22Rv1 (cell line): ENCODE results near the gene LRRC61.
A peak's percentile ranks its signal among the peaks of the same experiment; 100 is the strongest.

Experiments
- H3K27ac ChIP-seq: fragments of 450-650 bp; 2 replicates; pipeline ENCODE4 v1.5.1; 2017
- CTCF ChIP-seq: fragments of 450-650 bp; IDR thresholded peaks from 2 replicates; pipeline ENCODE4 v1.5.1; 2017; ENCODE audit warnings: mild to moderate bottlenecking
- ZFX ChIP-seq: fragments of 450-650 bp; IDR thresholded peaks from 2 replicates; pipeline ENCODE4 v1.6.1; 2017; ENCODE audit warnings: antibody characterized with exemption, borderline replicate concordance

The LRRC61 gene

GRCh38 chr7:150363872-150364271 is 40.7 kb downstream of the LRRC61 start:
- no peak overlapping the region for H3K27ac ChIP-seq
- no peak for TF ChIP-seq ZFX
- TF ChIP-seq CTCF: no peak

- no peak overlapping the region for H3K27ac ChIP-seq
- TF ChIP-seq ZFX (no peak), CTCF (no peak)
Observed at GRCh38 chr7:150365194-150365593, 42.0 kb downstream of the LRRC61 start.

- no peak overlapping the region for H3K27ac ChIP-seq
- TF ChIP-seq ZFX (no peak), CTCF (no peak)
Observed at GRCh38 chr7:150365673-150366398, 42.7 kb downstream of the LRRC61 start.

GRCh38 chr7:150367677-150368095 is 44.5 kb downstream of the LRRC61 start:
- H3K27ac ChIP-seq: peak overlapping the region; percentile 98
- TF ChIP-seq CTCF: no peak
- TF ChIP-seq ZFX: no peak

GRCh38 chr7:150368096-150368883 is 45.1 kb downstream of the LRRC61 start, which contains the start of gene REPIN1:
REPIN1 (plus strand) TSS chr7:150368822; CDS start chr7:150369712, 890 bp downstream.
- TF ChIP-seq ZFX (peak; percentile 20; the same call in 1 of the 2 replicates), CTCF (no peak)
- peak within 1 kb of the TSS; percentile 98 for H3K27ac ChIP-seq

- TF ChIP-seq CTCF: no peak
- no peak for TF ChIP-seq ZFX
- peak overlapping the region; percentile 98 for H3K27ac ChIP-seq
Observed at GRCh38 chr7:150368884-150369747, 46.0 kb downstream of the LRRC61 start.
